ENCODE measurements around the gene ZDHHC20. TPM values are rescaled to one million over a fixed set of nuclear protein-coding genes. Genes with fewer than 3 reads are reported as not detected.

Gene ZDHHC20
- total RNA-seq, 2 experiments from 2014 or later = 46.1 to 50.9 TPM

- ATAC-seq (no peak), DNase-seq (no peak)
- ChIA-PET POLR2A (no interaction called here), CTCF (no interaction called here)
- TF ChIP-seq, protein P1, sequence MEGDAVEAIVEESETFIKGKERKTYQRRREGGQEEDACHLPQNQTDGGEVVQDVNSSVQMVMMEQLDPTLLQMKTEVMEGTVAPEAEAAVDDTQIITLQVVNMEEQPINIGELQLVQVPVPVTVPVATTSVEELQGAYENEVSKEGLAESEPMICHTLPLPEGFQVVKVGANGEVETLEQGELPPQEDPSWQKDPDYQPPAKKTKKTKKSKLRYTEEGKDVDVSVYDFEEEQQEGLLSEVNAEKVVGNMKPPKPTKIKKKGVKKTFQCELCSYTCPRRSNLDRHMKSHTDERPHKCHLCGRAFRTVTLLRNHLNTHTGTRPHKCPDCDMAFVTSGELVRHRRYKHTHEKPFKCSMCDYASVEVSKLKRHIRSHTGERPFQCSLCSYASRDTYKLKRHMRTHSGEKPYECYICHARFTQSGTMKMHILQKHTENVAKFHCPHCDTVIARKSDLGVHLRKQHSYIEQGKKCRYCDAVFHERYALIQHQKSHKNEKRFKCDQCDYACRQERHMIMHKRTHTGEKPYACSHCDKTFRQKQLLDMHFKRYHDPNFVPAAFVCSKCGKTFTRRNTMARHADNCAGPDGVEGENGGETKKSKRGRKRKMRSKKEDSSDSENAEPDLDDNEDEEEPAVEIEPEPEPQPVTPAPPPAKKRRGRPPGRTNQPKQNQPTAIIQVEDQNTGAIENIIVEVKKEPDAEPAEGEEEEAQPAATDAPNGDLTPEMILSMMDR (IDR thresholded peaks at IDR 0.05) = no peak
- no peak overlapping the region for H3K4me3 Mint-ChIP-seq
- no peaks in the 10 kb centered on the region for H3K27me3 Mint-ChIP-seq
- H3K4me1 Mint-ChIP-seq (ENCODE audit: low read depth) = peaks cover 17% of the 10 kb centered on the region
- H3K27ac Mint-ChIP-seq = no peak overlapping the region
- peaks cover 2% of the 10 kb centered on the region for H3K9me3 Mint-ChIP-seq
- intact Hi-C loops (cut with micrococcal nuclease) = no loop called here
- no peaks in the 10 kb centered on the region for H3K36me3 Mint-ChIP-seq (ENCODE audit: low read depth)
Measured at GRCh38 chr13:21362741-21363140, 96.4 kb downstream of the ZDHHC20 start.

GRCh38 chr13:21361706-21362105 is 97.4 kb downstream of the ZDHHC20 start:
- intact Hi-C loops (cut with micrococcal nuclease) = no loop called here
- Mint-ChIP-seq H3K4me3 (no peak overlapping the region), H3K27me3 (no peaks in the 10 kb centered on the region), H3K4me1 (ENCODE audit: low read depth) (peaks cover 17% of the 10 kb centered on the region), H3K9me3 (peaks cover 2% of the 10 kb centered on the region), H3K36me3 (ENCODE audit: low read depth) (no peaks in the 10 kb centered on the region), H3K27ac (no peak overlapping the region)
- ATAC-seq = no peak
- DNase-seq = no peak
- TF ChIP-seq, protein P1 (IDR thresholded peaks at IDR 0.05) = no peak
- ChIA-PET CTCF (no interaction called here), POLR2A (no interaction called here)

DNA sequence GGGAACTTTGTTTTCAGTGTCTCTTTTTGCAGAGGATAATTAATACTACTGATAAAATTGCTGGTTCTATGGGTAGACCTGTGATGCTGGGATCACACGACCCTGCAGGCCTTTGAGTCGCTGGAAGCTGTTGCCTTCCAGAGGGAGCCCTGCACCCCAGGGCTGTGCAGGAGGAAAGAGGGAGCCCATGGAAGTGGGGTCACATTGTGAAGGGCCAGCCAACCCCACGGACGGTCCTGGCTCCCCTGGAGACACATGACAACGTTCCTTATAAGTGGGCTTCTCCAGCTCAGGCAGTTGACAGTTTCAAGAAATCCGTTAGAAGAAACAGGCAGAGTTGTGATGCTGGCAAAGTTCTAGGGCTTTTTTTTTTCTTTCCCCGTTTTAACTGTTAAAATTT is 98.0 kb downstream of the ZDHHC20 start:
- Mint-ChIP-seq H3K9me3 (peaks cover 2% of the 10 kb centered on the region), H3K27me3 (no peaks in the 10 kb centered on the region), H3K27ac (no peak overlapping the region), H3K4me1 (ENCODE audit: low read depth) (peaks cover 15% of the 10 kb centered on the region), H3K36me3 (ENCODE audit: low read depth) (no peaks in the 10 kb centered on the region), H3K4me3 (no peak overlapping the region)
- TF ChIP-seq, protein P1 (IDR thresholded peaks at IDR 0.05) = no peak
- POLR2A ChIA-PET = no interaction called here
- DNase-seq (no peak), ATAC-seq (no peak)
- CTCF ChIA-PET = no interaction called here
- intact Hi-C loops (cut with micrococcal nuclease) = no loop called here

DNA sequence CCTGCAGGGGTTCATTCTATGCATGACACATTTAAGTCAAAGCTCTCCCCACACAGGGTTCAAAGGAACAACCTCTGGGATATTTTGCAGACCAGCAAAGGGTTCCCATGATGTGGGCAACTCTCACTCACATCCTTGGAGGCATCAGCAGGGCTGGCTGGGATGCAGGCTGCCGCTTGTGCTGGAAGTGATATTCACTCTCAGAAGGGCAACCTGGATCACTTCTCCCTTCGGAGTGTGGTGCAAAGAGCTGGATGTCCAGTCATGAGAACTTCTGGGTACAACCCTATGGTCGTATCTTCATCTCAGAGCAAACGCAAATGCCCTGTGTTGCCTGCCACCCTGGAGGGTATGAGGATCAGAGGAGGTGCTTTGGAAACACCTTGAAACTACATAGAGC is 98.6 kb downstream of the ZDHHC20 start:
- ATAC-seq (no peak), DNase-seq (no peak)
- ChIA-PET CTCF (no interaction called here), POLR2A (interaction anchor here (0.8 kb wide), 1 partner anchor 24 kb away, joined by 3 read pairs; no protein-coding TSS in a partner anchor)
- Mint-ChIP-seq H3K27me3 (no peaks in the 10 kb centered on the region), H3K4me1 (ENCODE audit: low read depth) (peaks cover 9% of the 10 kb centered on the region), H3K27ac (no peak overlapping the region), H3K9me3 (peaks cover 2% of the 10 kb centered on the region), H3K36me3 (ENCODE audit: low read depth) (no peaks in the 10 kb centered on the region), H3K4me3 (no peak overlapping the region)
- intact Hi-C loops (cut with micrococcal nuclease) = no loop called here
- TF ChIP-seq, protein P1 (IDR thresholded peaks at IDR 0.05) = no peak

DNA sequence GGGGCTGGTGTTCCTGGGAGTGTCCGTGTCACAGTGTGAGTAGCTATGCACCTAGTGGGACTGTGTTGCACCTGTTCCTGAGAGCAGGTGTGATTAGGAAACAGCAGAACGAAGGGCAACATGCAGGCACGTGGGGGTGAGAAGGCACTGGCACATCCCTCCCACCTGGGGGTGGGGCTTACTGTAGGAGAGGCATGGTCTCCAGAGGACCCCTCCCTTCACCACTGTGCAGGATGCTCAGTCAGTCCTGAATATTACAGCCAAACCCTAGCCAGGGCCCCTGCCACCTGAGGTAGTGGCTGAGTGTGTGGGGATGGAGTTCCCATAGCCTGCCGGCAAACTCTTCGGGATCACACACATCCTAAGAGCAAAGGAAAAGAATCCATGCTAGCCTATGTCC is 99.2 kb downstream of the ZDHHC20 start:
- Mint-ChIP-seq H3K36me3 (ENCODE audit: low read depth) (no peaks in the 10 kb centered on the region), H3K4me3 (no peak overlapping the region), H3K9me3 (peaks cover 2% of the 10 kb centered on the region), H3K27me3 (no peaks in the 10 kb centered on the region), H3K4me1 (ENCODE audit: low read depth) (peaks cover 2% of the 10 kb centered on the region), H3K27ac (no peak overlapping the region)
- ChIA-PET CTCF (no interaction called here), POLR2A (interaction anchor here (0.8 kb wide), 1 partner anchor 25 kb away, joined by 3 read pairs; no protein-coding TSS in a partner anchor)
- ATAC-seq (no peak), DNase-seq (no peak)
- TF ChIP-seq, protein P1 (IDR thresholded peaks at IDR 0.05) = no peak
- intact Hi-C loops (cut with micrococcal nuclease) = no loop called here

Measured in activated CD8-positive, alpha-beta T cell treated with anti-CD3 and anti-CD28 coated beads for 36 hours (primary cell).